Stimulated activated CD4-positive, alpha-beta T cell treated with anti-CD3 and anti-CD28 coated beads, Interleukin-2, amount 100 ng/mL, for 24 hours (primary cell): ENCODE measurements around the gene BST2.
A peak's percentile ranks its signal among the peaks of the same experiment; 100 is the strongest.
"Not testable (repeated sequence)": the region's sequence is repeated elsewhere in the genome, so short reads cannot be mapped to it uniquely, and the experiment has no call there.

Source experiments
- DNase-seq, 2 donors: peaks; one replicate each; pipeline ENCODE4 v3.0.0-alpha.2; 2020

BST2 gene

DNA sequence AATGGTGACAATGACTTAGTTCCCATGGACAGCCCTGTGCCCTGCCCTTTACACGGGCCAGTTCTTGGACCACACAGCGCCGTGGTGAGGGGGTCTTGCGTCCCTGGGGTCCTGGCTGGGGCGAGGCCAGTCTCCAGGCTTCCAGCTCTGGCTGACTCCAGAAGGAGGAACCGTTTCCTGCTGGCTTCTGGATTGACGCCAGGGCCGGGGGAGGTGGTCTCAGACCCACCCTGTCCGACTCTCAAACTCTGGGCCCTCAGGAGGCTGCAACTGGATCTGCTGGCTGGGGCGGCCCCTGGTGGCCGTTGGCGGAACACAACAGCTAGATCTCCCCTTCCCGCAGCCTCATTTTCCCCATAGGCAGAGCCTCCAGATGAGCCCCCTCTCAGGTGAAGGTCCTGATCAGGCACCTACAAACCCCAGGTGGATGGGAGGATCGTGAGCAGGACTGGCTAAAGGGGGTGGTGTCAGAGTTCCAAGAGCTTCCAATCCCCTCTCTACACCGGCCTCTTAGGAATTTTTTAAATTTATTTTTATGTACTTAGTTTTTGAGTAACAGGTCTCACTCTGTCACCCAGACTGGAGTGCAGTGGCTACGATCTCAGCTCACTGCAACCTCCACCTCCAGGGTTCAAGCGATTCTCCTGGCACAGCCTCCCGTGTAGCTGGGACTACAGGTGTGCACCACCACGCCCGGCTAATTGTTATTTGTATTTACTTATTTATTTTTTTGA is 19.4 kb downstream of the BST2 start:
- DNase-seq: peak; percentile 76

DNA sequence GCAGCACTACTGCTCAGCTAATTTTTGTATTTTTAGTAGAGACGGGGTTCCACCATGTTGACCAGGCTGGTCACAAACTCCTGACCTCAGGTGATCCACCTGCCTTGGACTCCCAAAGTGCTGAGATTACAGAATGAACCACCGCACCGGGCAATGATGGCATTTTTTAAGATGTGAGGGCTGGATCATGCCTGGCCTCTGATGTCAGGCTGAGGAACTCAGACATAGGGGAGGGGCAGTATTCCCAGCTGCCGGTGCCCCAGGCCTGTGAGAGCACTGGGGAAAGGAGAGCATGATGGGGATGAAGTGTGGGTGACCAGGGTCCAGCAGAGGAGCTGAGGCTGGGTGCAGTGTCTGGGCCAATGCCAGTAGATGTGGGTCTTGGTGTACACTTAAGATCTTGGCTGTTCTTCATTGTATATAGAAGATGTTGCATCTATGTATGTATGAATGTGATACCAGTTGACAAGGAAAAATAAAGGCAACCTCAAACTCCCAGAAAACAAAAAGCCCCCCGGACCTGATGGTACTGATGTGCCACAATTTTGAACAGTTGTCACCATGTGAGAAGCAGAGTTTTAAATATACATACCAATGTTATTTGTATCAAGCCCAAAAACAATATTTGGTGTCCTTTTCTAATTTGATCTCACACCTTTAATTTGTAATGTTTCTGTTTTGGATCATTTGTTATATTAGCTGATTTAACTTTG is 24.8 kb downstream of the BST2 start:
- DNase-seq: no peak

DNA sequence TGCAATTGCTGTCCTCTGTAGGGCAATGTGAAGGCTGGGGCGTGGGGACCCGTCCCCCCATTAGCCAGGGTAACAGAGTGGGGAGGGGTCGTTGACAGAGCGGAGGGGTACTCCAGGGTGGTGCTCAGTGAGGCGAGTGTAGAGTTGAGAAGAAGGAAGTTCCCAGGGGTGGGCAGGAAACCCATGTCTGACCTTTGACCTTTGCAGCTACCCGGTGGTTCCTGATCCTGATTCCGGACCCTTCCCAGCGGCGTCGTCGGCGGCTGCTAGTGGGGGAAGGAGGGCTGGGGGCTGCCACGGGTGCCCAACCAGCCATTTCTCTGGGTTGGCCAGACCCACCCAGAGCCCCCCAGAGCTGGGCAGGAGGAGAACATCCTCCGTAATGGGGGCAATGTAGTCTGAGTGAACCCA is 26.2 kb downstream of the BST2 start:
- DNase-seq: no peak

DNA sequence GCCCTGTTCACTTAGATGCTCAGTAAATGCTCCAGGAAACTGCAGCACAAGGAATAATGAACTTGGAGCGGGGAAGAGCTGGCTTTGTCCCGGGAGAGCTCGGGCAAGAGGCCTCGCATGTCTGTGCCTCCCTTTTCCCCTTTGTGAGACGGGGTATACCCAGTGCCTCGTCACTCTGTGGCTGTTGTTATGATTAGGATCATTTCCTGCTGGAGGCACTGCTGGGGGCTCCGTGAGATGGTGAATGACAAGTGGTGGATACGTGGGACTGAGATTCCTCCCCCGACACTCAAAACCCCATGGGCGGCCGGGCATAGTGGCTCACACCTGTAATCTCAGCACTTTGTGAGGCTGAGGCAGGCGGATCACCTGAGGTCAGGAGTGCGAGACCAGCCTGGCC is 27.2 kb downstream of the BST2 start:
- no peak for DNase-seq

DNA sequence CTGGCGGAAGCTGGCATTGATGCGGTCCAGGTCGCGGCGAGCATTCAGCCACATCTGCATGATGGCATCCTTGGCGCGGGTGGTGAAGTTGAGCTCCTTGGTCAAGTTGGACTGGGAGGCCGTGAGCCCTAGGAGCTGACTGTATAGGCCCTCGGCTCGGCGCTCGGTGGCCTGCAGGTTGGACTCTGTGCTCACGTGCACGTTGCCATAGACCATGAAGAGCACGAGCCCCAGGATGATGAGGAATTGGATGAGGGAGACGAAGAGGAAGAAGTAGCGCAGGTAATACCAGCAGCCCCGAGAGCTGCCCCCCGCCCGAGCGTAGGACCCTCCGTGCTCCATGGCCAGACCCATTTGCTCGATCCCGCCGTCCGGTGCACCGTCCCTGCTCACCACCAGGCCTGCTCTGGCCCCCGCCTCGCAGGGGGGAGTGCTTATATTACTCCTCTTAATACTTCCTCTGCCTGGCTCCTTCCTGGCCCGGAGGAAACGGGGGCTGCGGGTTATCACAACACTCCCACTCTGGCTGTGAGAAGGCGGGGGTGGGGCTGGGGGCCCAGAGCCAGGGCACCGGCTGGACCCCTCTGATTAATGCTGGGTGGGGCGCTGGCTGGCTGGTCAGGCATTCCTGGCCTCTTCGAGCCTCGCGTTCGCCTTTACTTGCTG is 28.4 kb downstream of the BST2 start, which contains the start of gene PLVAP:
Gene PLVAP (minus strand): TSS at position 408 of the 666 bp plus-strand sequence. CDS start 54 bp downstream, at position 354.
- no peak for DNase-seq

DNA sequence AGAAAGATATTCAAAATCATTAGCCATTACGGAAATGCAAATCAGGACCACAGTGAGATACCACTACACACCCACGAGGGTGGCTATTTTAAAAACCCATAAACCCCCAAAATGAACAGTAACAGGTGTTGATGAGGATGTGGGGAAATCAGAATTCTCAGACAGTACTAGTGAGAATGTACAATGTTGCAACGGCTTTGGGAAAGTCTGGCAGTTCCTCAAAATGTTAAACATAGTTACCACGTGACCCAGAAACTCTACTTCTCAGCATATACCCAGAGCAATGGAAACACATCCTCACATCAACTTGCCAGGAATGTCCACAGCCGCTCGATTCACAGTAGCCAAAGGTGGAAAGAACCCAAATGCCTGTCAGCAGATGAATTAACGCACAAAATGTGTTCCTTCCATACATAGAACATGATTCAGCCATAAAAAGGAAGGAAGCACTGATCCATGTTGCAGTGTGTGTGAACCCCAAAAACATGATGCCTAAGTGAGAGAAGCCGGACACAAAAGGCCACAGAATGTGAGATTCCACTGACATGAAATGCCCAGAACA is 35.3 kb downstream of the BST2 start:
- no peak for DNase-seq

DNA sequence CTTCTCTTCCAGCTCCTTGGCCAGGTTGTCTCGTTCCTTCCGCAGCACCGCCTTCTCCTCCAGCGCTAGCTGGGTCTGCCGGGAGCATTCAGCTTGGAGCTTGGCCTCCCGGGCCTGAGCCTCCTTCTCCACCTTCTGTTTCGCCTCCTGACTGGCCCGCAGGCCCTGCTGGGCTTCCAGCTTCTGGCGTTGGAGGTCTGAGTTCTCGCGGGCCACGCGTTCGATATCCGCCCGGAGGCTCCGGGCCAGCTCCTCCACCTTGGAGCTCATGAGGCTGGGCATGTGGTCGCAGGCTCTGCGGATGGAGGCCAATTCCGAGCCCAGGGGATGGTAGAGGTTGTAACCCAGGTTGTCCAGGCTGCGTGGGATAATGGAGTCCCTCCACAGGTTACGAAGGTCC is 40.1 kb downstream of the BST2 start:
- no peak for DNase-seq

DNA sequence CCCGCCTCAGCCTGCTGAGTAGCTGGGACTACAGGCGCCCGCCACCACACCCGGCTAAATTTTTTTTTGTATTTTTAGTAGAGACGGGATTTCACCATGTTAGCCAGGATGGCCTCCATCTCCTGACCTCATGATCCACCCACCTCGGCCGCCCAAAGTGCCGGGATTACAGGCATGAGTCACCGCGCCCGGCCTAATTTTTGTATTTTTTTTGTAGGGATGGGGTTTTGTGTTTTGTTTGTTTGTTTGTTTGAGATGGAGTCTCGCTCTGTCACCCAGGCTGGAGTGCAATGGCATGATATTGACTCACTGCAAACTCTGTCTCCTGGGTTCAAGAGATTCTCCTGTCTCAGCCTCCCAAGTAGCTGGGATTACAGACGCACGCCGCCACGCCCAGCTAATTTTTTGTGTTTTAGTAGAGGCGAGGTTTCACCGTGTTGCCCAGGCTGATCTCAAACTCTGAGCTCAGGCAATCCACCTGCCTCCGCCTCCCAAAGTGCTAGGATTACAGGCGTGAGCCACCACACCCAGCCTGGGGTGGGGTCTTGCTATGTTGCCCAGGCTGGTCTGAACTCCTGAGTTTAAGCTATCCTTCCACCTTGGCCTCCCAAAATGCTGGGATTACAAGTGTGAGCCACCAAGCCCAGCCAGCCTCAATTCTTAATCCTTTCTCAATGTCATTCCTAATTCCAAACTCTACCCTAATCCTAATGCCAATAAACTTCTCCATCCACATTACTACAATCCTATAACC is 41.4 kb downstream of the BST2 start:
- not testable (repeated sequence) for DNase-seq

DNA sequence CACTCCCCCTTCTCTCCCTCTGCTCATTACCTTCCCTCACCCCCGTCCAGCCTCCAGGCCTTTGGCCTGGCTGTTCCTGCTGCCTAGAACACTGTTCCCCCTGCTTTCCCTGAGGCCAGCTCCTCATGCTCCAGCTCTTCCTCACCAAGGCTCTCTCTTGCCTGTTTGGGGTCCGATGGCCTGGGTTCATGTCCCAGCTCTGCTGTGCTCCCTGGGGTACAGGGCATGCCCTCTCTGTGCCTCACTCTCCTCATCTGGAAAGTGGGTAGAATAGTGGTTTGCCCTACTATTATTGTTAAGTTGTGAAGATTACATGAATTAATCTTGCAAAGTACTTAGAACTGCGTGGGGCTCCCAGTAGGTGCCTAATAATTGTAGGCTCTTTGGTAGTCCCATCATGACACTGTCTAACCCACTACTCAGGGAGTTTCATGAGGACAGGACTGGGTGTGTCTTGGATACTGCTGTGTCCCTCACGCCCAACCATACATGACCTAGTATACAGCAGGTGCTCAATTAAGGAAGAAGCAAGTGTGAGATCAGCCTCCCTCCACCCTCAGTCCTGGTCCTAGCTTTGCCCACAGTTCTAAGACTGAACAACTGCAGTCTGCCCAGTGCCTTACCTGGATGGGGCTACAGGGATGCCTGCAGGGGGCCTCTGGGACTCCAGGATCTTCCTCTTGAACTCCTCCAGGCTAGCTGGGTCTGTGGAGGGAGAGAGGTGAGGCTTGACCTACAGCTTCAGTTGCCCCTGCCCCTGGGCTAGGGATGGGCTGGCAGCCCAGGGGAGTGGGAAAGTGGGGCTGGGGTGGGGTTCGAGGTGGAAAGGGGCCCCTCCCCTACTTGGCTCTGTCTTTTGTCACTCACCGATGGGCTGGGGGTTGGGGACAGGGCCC is 45.3 kb downstream of the BST2 start:
- DNase-seq: no peak

DNA sequence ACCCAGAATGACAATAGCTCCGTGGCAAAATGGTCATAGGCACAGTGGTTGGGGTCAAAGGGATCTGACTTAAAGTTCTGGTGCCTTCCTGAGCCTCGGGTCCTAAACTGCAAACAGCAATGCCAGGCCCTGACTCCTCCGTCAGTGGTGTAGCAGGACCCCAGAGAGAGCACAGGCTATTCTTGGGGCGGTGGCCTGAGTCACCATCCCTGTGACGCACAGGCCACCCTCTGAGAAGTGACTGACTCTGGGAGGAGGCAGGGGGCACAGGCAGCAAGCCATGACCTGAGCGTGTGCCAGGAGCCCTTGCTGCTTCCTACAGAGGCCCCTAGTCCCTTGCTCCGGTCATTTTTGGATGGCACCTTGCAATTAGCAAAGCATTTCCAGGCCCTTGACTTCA is 47.0 kb downstream of the BST2 start:
- no peak for DNase-seq

DNA sequence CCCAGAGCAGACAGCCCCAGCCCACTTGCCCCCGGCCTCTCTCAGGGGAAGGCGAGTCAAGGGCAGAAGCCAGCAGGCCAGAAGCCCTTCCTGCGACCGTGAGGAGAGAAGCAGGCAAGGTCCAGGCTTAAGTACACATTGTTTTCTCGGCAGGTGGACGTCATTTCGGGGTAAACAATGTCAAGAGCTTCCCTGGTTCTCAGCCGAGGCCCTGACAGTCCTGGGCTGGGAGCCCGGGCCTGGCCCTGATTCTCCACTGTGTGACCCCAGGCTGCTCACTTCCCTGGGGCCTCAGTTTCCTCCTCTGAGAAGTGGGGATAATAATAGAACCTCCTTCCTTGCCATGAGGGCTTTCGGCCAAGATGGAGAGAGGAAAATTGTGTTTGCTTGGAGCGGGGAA is 47.7 kb downstream of the BST2 start:
- DNase-seq: no peak

DNA sequence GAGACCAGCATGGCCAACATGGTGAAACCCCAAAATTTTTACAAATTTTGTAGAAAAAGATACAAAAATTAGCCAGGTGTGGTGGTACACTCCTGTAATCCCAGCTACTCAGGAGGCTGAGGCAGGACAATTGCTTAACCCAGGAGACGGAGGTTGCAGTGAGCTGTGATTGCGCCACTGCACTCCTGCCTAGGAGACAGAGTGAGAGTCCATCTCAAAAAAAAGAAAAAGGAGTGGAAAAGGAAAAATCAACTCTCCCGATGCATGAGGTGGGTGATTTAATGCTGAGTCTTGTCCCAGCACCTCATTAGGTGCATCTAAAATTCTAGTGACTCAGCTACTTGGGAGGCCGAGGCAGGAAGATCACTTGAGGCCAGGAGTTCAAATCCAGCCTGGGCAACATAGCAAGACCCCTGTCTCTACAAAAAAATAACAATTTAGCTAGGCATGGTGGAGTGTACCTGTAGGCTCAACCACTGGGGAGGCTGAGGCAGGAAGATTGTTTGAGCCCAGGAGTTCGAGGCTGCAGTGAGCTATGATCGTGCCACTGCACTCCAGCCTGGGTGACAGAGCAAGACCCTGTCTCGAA is 48.3 kb downstream of the BST2 start:
- DNase-seq: no peak

DNA sequence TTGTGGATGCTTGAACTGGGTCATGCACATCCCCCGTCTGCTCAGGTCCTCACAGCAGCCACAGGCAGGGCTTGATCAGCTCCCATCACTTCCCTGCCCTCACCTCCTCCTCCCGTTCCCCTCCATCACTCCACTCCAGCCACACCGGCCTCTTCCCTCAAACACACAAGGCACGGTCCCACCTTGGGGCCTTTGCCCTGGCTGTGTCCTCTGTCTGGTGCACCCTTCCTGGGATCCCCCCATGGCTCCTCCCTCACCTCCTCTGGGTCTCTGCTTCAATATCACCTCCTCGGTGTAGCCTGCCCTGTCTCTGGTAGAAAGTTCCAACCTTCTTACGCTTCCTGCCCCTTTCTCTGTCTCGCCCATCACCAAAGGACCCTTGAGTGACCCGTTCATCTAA is 52.0 kb downstream of the BST2 start:
- DNase-seq: no peak
